K562 (cell line): ENCODE data around the gene TMEM120B. TPM values are rescaled to one million over a fixed set of nuclear protein-coding genes. Genes with fewer than 3 reads are reported as not detected.

Source experiments
- CEBPZ ChIP-seq: fragments of 150-350 bp; IDR thresholded peaks from 2 replicates; pipeline ENCODE4 v1.6.1; 2014; ENCODE audit warnings: low read depth, mild to moderate bottlenecking, low read length, borderline replicate concordance
- CREB3 ChIP-seq: fragments of 450-650 bp; conservative IDR thresholded peaks from 2 replicates; pipeline ENCODE4 v1.6.1; 2016; ENCODE audit warnings: missing genetic modification characterization, low read depth, mild to moderate bottlenecking, missing compliant biosample characterization, moderate library complexity
- E2F3 ChIP-seq: fragments of 250-450 bp; sonication (Bioruptor Pico); IDR thresholded peaks from 2 replicates; pipeline ENCODE4 v1.4.0; 2020; ENCODE audit warnings: mild to moderate bottlenecking
- MGA ChIP-seq: fragments of 450-650 bp; IDR thresholded peaks from 2 replicates; pipeline ENCODE4 v1.6.1; 2016; ENCODE audit warnings: mild to moderate bottlenecking, moderate library complexity
- POLR2B ChIP-seq: fragments of 450-650 bp; IDR thresholded peaks from 2 replicates; pipeline ENCODE4 v1.6.1; 2018; ENCODE audit warnings: low read depth; ENCODE audit not compliant: partially characterized antibody
- SIX5 ChIP-seq, 2 experiments: IDR thresholded peaks; 2 replicates each; pipeline ENCODE4 v1.6.1; 2011; ENCODE audit warnings: low read length in 2 of 2, borderline replicate concordance in 1 of 2, low read depth in 1 of 2, mild to moderate bottlenecking in 1 of 2, moderate library complexity in 1 of 2; ENCODE audit not compliant: insufficient read depth in 1 of 2
- SNRNP70 ChIP-seq: fragments of 200-400 bp; formaldehyde crosslinking; optimal IDR thresholded peaks from 2 replicates; pipeline ENCODE3; 2017; ENCODE audit warnings: low read depth, low read length
- SUPT5H ChIP-seq: fragments of 450-650 bp; IDR thresholded peaks from 2 replicates; pipeline ENCODE4 v1.6.1; 2016
- TBP ChIP-seq: optimal IDR thresholded peaks from 2 replicates; pipeline ENCODE3; 2011; ENCODE audit warnings: low read depth, low read length, improper control_type of control experiment
- TCF7 ChIP-seq: sonication (generic); IDR thresholded peaks from 2 replicates; pipeline ENCODE4 v1.6.1; 2016; ENCODE audit warnings: antibody characterized with exemption, borderline replicate concordance
- ZNF717 ChIP-seq: fragments of 250-450 bp; sonication (Bioruptor Pico); IDR thresholded peaks from 2 replicates; pipeline ENCODE4 v1.5.0; 2021
- polyA plus RNA-seq, 8 experiments: library from polyadenylated mRNA; depleted of rRNA in 4 of 8; stranded (reverse) in 5 of 8; unstranded in 3 of 8; fragments of >200 nt; fragmentation: Nextera tagmentation in 2 of 8; fragmentation: Illumina TruSeq in 1 of 8; extraction: Ambion mirVana in 2 of 8; extraction: Trizol in 1 of 8; gene quantifications; 2 replicates each; pipeline versions ENCODE4 v1.2.1 to v1.2.3, GENCODE V29; 2011 to 2014; ENCODE audit warnings: inconsistent platforms in 1 of 8, missing spikeins in 1 of 8
- total RNA-seq, 7 experiments: library from RNA; depleted of rRNA in 6 of 7; stranded (reverse); fragments of >200 nt in 6 of 7; fragmentation: Illumina TruSeq in 2 of 7; extraction: Trizol in 2 of 7; gene quantifications; 2 replicates each; pipeline versions ENCODE4 v1.2.1 to v1.2.3, GENCODE V29; 2011 to 2021; ENCODE audit warnings: low replicate concordance in 1 of 7

TMEM120B gene
- total and polyA plus RNA-seq, 9 of the 15 experiments (the other 6 are each of a cell fraction or from before 2014, with no cell fraction given): 1.7 to 18.6 (median 7.4) TPM

- TF ChIP-seq MGA (no peak), SIX5 (IDR thresholded peaks at IDR 0.05; ENCODE audit: borderline replicate concordance in 1 of 2, insufficient read depth in 1 of 2, low read depth in 1 of 2, low read length in 2 of 2) (no peak), TBP (no peak), TCF7 (no peak), SNRNP70 (no peak), ZNF717 (CRISPR knock-in tag) (no peak), CEBPZ (no peak), CREB3 (tag) (no peak), E2F3 (CRISPR knock-in tag) (no peak), POLR2B (no peak), SUPT5H (no peak)
These were observed 99.1 kb downstream of the TMEM120B start (continued) for GRCh38 chr12:121811434-121812319.
